Body of pancreas (tissue), 4 donors: ENCODE measurements around the gene TCF3. TPM values are rescaled to one million over a fixed set of nuclear protein-coding genes. Genes with fewer than 3 reads are reported as not detected.

Source experiments
- ATAC-seq: fragments of 150-250 bp; one replicate; pipeline ENCODE4 v1.9.1; 2016
- DNase-seq, 4 donors: peaks; one replicate each; pipeline ENCODE4 v3.0.0-alpha.2; 2019
- H3K27ac ChIP-seq, 4 donors: fragments of 200-600 bp; sonication (generic); 1 replicate in 3 of 4; 2 replicates in 1 of 4; pipeline versions ENCODE4 v1.5.1 to v1.6.1; 2016 to 2019; ENCODE audit warnings: mild to moderate bottlenecking in 1 of 4, mixed read lengths in 1 of 4, moderate library complexity in 1 of 4
- H3K27me3 ChIP-seq, 2 donors: fragments of 200-600 bp; sonication (generic); one replicate each; pipeline ENCODE4 v1.6.0; 2016; ENCODE audit warnings: mild to moderate bottlenecking in 1 of 2
- H3K36me3 ChIP-seq, 2 donors: fragments of 200-600 bp; sonication (generic); replicated peaks in 1 of 2; 2 replicates each; pipeline ENCODE4 v1.5.1; 2016; ENCODE audit warnings: low read depth in 2 of 2; ENCODE audit not compliant: insufficient read depth in 1 of 2
- H3K4me1 ChIP-seq: fragments of 200-600 bp; sonication (generic); one replicate; pipeline ENCODE4 v1.6.0; 2016
- H3K4me3 ChIP-seq, 2 donors: fragments of 200-600 bp; sonication (generic); 1 replicate in 1 of 2; 2 replicates in 1 of 2; pipeline ENCODE4 v1.5.1; 2016 to 2019
- H3K9me3 ChIP-seq, 3 donors: fragments of 200-600 bp; sonication (generic); 1 replicate in 2 of 3; 2 replicates in 1 of 3; pipeline ENCODE4 v1.5.1; 2016
- CTCF ChIP-seq, 7 experiments: fragments of 450-650 bp in 4 of 7; fragments of 200-600 bp in 3 of 7; sonication (generic) in 3 of 7; IDR thresholded peaks; one replicate each; pipeline ENCODE4 v1.5.1; 2016 to 2019; ENCODE audit warnings: antibody characterized with exemption in 7 of 7
- POLR2A ChIP-seq, 3 donors: fragments of 450-650 bp; IDR thresholded peaks; one replicate each; pipeline ENCODE4 v1.6.1; 2016; ENCODE audit warnings: antibody characterized with exemption in 3 of 3, mild to moderate bottlenecking in 2 of 3
- WGBS, 2 donors: methylation state at CpG; one replicate each; pipeline ENCODE4 v1.1.5; 2017; 5-methylcytosine and 5-hydroxymethylcytosine counted together
- intact Hi-C: fragments of 100-400 bp; cut with DNase I; formaldehyde crosslinking; loops from one replicate; pipeline ENCODE4 v1.15.1; 2023
- small RNA-seq: library from RNA; depleted of rRNA; stranded (forward); fragments of <200 nt; gene quantifications from one replicate; pipeline ENCODE3, GENCODE V24; 2016
- total RNA-seq, 2 donors: library from RNA; depleted of rRNA; stranded (reverse); fragments of >200 nt; gene quantifications; one replicate each; pipeline ENCODE4 v1.1.0, GENCODE V29; 2016

The TCF3 gene
- total RNA-seq, 2 donors from 2014 or later: 23.7 to 25.4 TPM

- Histone ChIP-seq H3K27ac (no peak overlapping the region), H3K4me1 (no peaks in the 10 kb centered on the region), H3K36me3 (no peaks in the 10 kb centered on the region), H3K4me3 (no peak overlapping the region), H3K27me3 (no peaks in the 10 kb centered on the region), H3K9me3 (no peaks in the 10 kb centered on the region)
- DNase-seq (no peak), ATAC-seq (peak; percentile 15)
- TF ChIP-seq CTCF (IDR thresholded peaks at IDR 0.05) (no peak), POLR2A (IDR thresholded peaks at IDR 0.05) (no peak)
- intact Hi-C loops: no loop called here
- 71 to 78% methylated on average over 17 to 22 of the region's 25 CpGs for WGBS, 2 donors
Observed at GRCh38 chr19:1560286-1560882, 92.0 kb downstream of the TCF3 start.

Small RNA genes within 50 kb of the gene (small RNA-seq; reads per million reads assigned to genes)
- gene AC005943.2: not detected
- gene RN7SL477P: not detected
- gene RNU6-1223P: not detected

Other genes with a start within 250 kb of the TCF3 start
- 10 to 100 TPM; 25.4 to 63.3 TPM for gene DAZAP1, start 245.0 kb downstream of the TCF3 start, total RNA-seq
- gene RPS15, start 214.2 kb downstream of the TCF3 start, total RNA-seq: 1,000 to 10,000 TPM; 2,008 to 2,166 TPM
- under 1 TPM in 1 of 2 donors, not detected in 1; 0.26 TPM for gene APC2, start 202.5 kb downstream of the TCF3 start, total RNA-seq
- gene C19orf25, start 173.4 kb downstream of the TCF3 start, total RNA-seq: 10 to 100 TPM; 26.7 to 31.4 TPM
- 10 to 100 TPM in 1 of 2 donors, 1 to 10 TPM in 1; 5.2 to 10.9 TPM for gene PCSK4, start 162.3 kb downstream of the TCF3 start, total RNA-seq
- gene REEP6, start 161.4 kb downstream of the TCF3 start, total RNA-seq: 10 to 100 TPM in 1 of 2 donors, 1 to 10 TPM in 1; 6.9 to 16.6 TPM
- 1 to 10 TPM in 1 of 2 donors, not detected in 1; 1.3 TPM for gene ADAMTSL5, start 139.6 kb downstream of the TCF3 start, total RNA-seq
- not detected for gene PLK5, start 128.5 kb downstream of the TCF3 start, total RNA-seq
- gene MEX3D, start 84.3 kb downstream of the TCF3 start, total RNA-seq: 10 to 100 TPM; 18.8 to 21.8 TPM
- 10 to 100 TPM; 37.4 to 91.6 TPM for gene MBD3, start 59.8 kb downstream of the TCF3 start, total RNA-seq
- gene UQCR11, start 47.2 kb downstream of the TCF3 start, total RNA-seq: 10 to 100 TPM; 12.2 to 52.4 TPM
- under 1 TPM in 1 of 2 donors, not detected in 1; 0.26 TPM for gene ONECUT3, start 100.9 kb upstream of the TCF3 start, total RNA-seq
- gene ATP8B3, start 159.7 kb upstream of the TCF3 start, total RNA-seq: under 1 TPM in 1 of 2 donors, not detected in 1; 0.52 TPM
- 10 to 100 TPM; 16.6 to 19.8 TPM for gene REXO1, start 195.9 kb upstream of the TCF3 start, total RNA-seq
- gene KLF16, start 211.0 kb upstream of the TCF3 start, total RNA-seq: 1 to 10 TPM; 2.3 to 3.6 TPM
- gene ABHD17A, start 232.9 kb upstream of the TCF3 start, total RNA-seq: 100 to 1,000 TPM in 1 of 2 donors, 10 to 100 TPM in 1; 56.8 to 100 TPM